ENCODE measurements around the gene MINDY2. TPM values are rescaled to one million over a fixed set of nuclear protein-coding genes. Genes with fewer than 3 reads are reported as not detected.
"Not testable (repeated sequence)": the region's sequence is repeated elsewhere in the genome, so short reads cannot be mapped to it uniquely, and the experiment has no call there.

Gene MINDY2
- total RNA-seq, 1 experiment from 2014 or later, result 17.6 TPM

- RAD21 ChIA-PET (ENCODE audit: low non-redundant PET in 1 of 2, low total read pairs in 2 of 2, uncharacterized antibody in 2 of 2, unreplicated experiment in 2 of 2), result no interaction called here
- CTCF ChIA-PET, result no interaction called here
- Histone ChIP-seq H3K9me3 (ENCODE audit: control insufficient read depth in 1 of 2, insufficient read depth in 1 of 2, low read depth in 1 of 2, low read length in 2 of 2) (no peaks in the 10 kb centered on the region), H3K4me1 (ENCODE audit: control insufficient read depth in 1 of 2, insufficient read depth in 2 of 2, low read length in 2 of 2) (no peaks in the 10 kb centered on the region), H3K9ac (ENCODE audit: low read length) (no peak overlapping the region), H3K27ac (ENCODE audit: low read depth, low read length) (no peak overlapping the region), H3K4me2 (ENCODE audit: low read length) (no peak overlapping the region), H3K27me3 (ENCODE audit: insufficient read depth, low read length) (no peaks in the 10 kb centered on the region), H2AFZ (ENCODE audit: low read depth, low read length, poor library complexity, severe bottlenecking) (no peak overlapping the region), H3K9me2 (ENCODE audit: insufficient read depth) (no peaks in the 10 kb centered on the region), H3K4me3 (replicated peaks in 1 of 2; ENCODE audit: low read depth in 1 of 2, low read length in 2 of 2) (no peak overlapping the region), H3K36me3 (ENCODE audit: control insufficient read depth in 1 of 2, insufficient read depth in 2 of 2, low read length in 2 of 2) (peaks cover 0 to 2% of the 10 kb centered on the region in 2 experiments; a peak in 1 of 4 replicates), H3K79me2 (ENCODE audit: insufficient read depth, low read length) (no peaks in the 10 kb centered on the region), H4K20me1 (ENCODE audit: insufficient read depth) (no peaks in the 10 kb centered on the region)
- intact Hi-C loops (cut with micrococcal nuclease), result loop anchor here (10.0 kb wide), 1 partner anchor 631 kb away; no protein-coding TSS in a partner anchor
- no peak for TF ChIP-seq EGR1 (IDR thresholded peaks at IDR 0.05; ENCODE audit: low read depth)
- no peak for TF ChIP-seq FOSL1 (IDR thresholded peaks at IDR 0.05; ENCODE audit: low read depth)
- TF ChIP-seq CTCF (IDR thresholded peaks at IDR 0.05 in 2 of 3, conservative IDR thresholded peaks at IDR 0.05 in 1 of 3; ENCODE audit: borderline replicate concordance in 1 of 3, insufficient read depth in 1 of 3, low read depth in 2 of 3, low read length in 2 of 3), result no peak
- TF ChIP-seq YY1 (IDR thresholded peaks at IDR 0.05; ENCODE audit: extremely low read depth, insufficient replicate concordance, low read depth, low read length), result no peak
- ATAC-seq (no peak), DNase-seq (ENCODE audit: low read depth, low spot score) (no peak)
- POLR2A ChIA-PET, result no interaction called here
- BruUV-seq (replicated peaks), result no TSS peak
These were observed 85.0 kb downstream of the MINDY2 start for GRCh38 chr15:58856086-58856485.

- H4K20me1 ChIP-seq (ENCODE audit: insufficient read depth); H3K27ac ChIP-seq (ENCODE audit: low read depth, low read length); H3K36me3 ChIP-seq (ENCODE audit: control insufficient read depth in 1 of 2, insufficient read depth in 2 of 2, low read length in 2 of 2); RAD21 ChIA-PET (ENCODE audit: low non-redundant PET in 1 of 2, low total read pairs in 2 of 2, uncharacterized antibody in 2 of 2, unreplicated experiment in 2 of 2); H3K4me2 ChIP-seq (ENCODE audit: low read length); CTCF ChIA-PET; H3K9me2 ChIP-seq (ENCODE audit: insufficient read depth); H3K4me1 ChIP-seq (ENCODE audit: control insufficient read depth in 1 of 2, insufficient read depth in 2 of 2, low read length in 2 of 2); H3K9ac ChIP-seq (ENCODE audit: low read length); BruUV-seq (replicated peaks); H3K79me2 ChIP-seq (ENCODE audit: insufficient read depth, low read length); H3K9me3 ChIP-seq (ENCODE audit: control insufficient read depth in 1 of 2, insufficient read depth in 1 of 2, low read depth in 1 of 2, low read length in 2 of 2); H3K4me3 ChIP-seq (replicated peaks in 1 of 2; ENCODE audit: low read depth in 1 of 2, low read length in 2 of 2); H3K27me3 ChIP-seq (ENCODE audit: insufficient read depth, low read length); POLR2A ChIA-PET; DNase-seq (ENCODE audit: low read depth, low spot score); H2AFZ ChIP-seq (ENCODE audit: low read depth, low read length, poor library complexity, severe bottlenecking); ATAC-seq: not testable (repeated sequence)
- intact Hi-C loops (cut with micrococcal nuclease), result loop anchor here (10.0 kb wide), 1 partner anchor 632 kb away; no protein-coding TSS in a partner anchor
These were observed 85.5 kb downstream of the MINDY2 start for GRCh38 chr15:58856621-58857020.
